GM23338 (cell line): ENCODE measurements around the gene INTS14. TPM values are rescaled to one million over a fixed set of nuclear protein-coding genes. Genes with fewer than 3 reads are reported as not detected.

ENCODE experiments used
- ATAC-seq: fragments of 200-7000 bp; cut with Tn5 transposase; 3 replicates; pipeline ENCODE4 v1.9.1; 2020
- DNase-seq: peaks from one replicate; pipeline ENCODE4 v3.0.0-alpha.2; 2015; ENCODE audit warnings: low spot score
- H2AFZ ChIP-seq: fragments of 200-600 bp; sonication (generic); 2 replicates; pipeline ENCODE4 v1.8.0; 2016; ENCODE audit warnings: antibody characterized with exemption, mild to moderate bottlenecking, moderate library complexity
- H3F3A ChIP-seq: fragments of 200-600 bp; sonication (generic); replicated peaks from 2 replicates; pipeline ENCODE4 v1.8.0; 2017; ENCODE audit warnings: antibody characterized with exemption, mixed run types, low read depth
- H3K27ac ChIP-seq: fragments of 200-600 bp; sonication (generic); 2 replicates; pipeline ENCODE4 v1.6.1; 2016; ENCODE audit warnings: low read depth
- H3K27me3 ChIP-seq: fragments of 200-600 bp; sonication (generic); 2 replicates; pipeline ENCODE4 v1.8.0; 2016; ENCODE audit warnings: mild to moderate bottlenecking, mixed run types, moderate library complexity; ENCODE audit not compliant: insufficient read depth
- H3K36me3 ChIP-seq: fragments of 200-600 bp; sonication (generic); 2 replicates; pipeline ENCODE4 v1.8.0; 2016; ENCODE audit warnings: mild to moderate bottlenecking; ENCODE audit not compliant: insufficient read depth
- H3K4me1 ChIP-seq: fragments of 200-600 bp; sonication (generic); 2 replicates; pipeline ENCODE4 v1.8.0; 2016; ENCODE audit warnings: mild to moderate bottlenecking, moderate library complexity; ENCODE audit not compliant: insufficient read depth
- H3K4me2 ChIP-seq: fragments of 200-600 bp; sonication (generic); 2 replicates; pipeline ENCODE4 v1.7.1; 2017; ENCODE audit warnings: mixed run types
- H3K4me3 ChIP-seq: fragments of 200-600 bp; sonication (generic); 2 replicates; pipeline ENCODE4 v1.6.1; 2016; ENCODE audit warnings: mixed run types
- H3K79me2 ChIP-seq: fragments of 200-600 bp; sonication (generic); replicated peaks from 2 replicates; pipeline ENCODE4 v1.8.0; 2017; ENCODE audit warnings: mild to moderate bottlenecking; ENCODE audit not compliant: insufficient read depth
- H3K9me2 ChIP-seq: fragments of 200-600 bp; sonication (generic); 2 replicates; pipeline ENCODE4 v1.8.0; 2017; ENCODE audit not compliant: insufficient read depth
- H4K20me1 ChIP-seq: fragments of 200-600 bp; sonication (generic); replicated peaks from 2 replicates; pipeline ENCODE4 v1.8.0; 2017; ENCODE audit warnings: mild to moderate bottlenecking; ENCODE audit not compliant: insufficient read depth
- H3K27ac Mint-ChIP-seq: 2 replicates; pipeline ENCODE4 v1.8.0; 2020; ENCODE audit warnings: inconsistent platforms, mild to moderate bottlenecking, moderate library complexity, mixed read lengths
- H3K27me3 Mint-ChIP-seq: 3 replicates; pipeline ENCODE4 v1.8.0; 2022; ENCODE audit warnings: low read depth, mild to moderate bottlenecking, moderate library complexity, mixed read lengths, inconsistent platforms; ENCODE audit not compliant: insufficient read depth, poor library complexity
- H3K36me3 Mint-ChIP-seq: 3 replicates; pipeline ENCODE4 v1.8.0; 2021; ENCODE audit warnings: low read depth, mild to moderate bottlenecking, inconsistent platforms, moderate library complexity, mixed read lengths
- H3K4me1 Mint-ChIP-seq: 3 replicates; pipeline ENCODE4 v1.8.0; 2020; ENCODE audit warnings: mild to moderate bottlenecking, inconsistent platforms, mixed read lengths
- H3K4me3 Mint-ChIP-seq: 3 replicates; pipeline ENCODE4 v1.8.0; 2021; ENCODE audit warnings: moderate library complexity, mild to moderate bottlenecking, inconsistent platforms, mixed read lengths
- H3K9me3 Mint-ChIP-seq: 3 replicates; pipeline ENCODE4 v1.8.0; 2020; ENCODE audit warnings: moderate library complexity, mild to moderate bottlenecking, inconsistent platforms, mixed read lengths
- ETS1 ChIP-seq: IDR thresholded peaks from 2 replicates; pipeline ENCODE4 v1.6.1; 2016; ENCODE audit warnings: antibody characterized with exemption
- JUNB ChIP-seq: IDR thresholded peaks from one replicate; pipeline ENCODE4 v1.6.1; 2016; ENCODE audit warnings: antibody characterized with exemption; ENCODE audit not compliant: unreplicated experiment
- NANOG ChIP-seq: IDR thresholded peaks from 2 replicates; pipeline ENCODE4 v1.6.1; 2016; ENCODE audit warnings: antibody characterized with exemption, borderline replicate concordance
- REST ChIP-seq: IDR thresholded peaks from one replicate; pipeline ENCODE4 v1.6.1; 2018; ENCODE audit warnings: antibody characterized with exemption; ENCODE audit not compliant: unreplicated experiment
- STAT1 ChIP-seq: IDR thresholded peaks from one replicate; pipeline ENCODE4 v1.6.1; 2016; ENCODE audit warnings: antibody characterized with exemption; ENCODE audit not compliant: unreplicated experiment
- ZNF114 ChIP-seq: fragments of 250-450 bp; sonication (Bioruptor Pico); IDR thresholded peaks from 2 replicates; pipeline ENCODE4 v1.5.0; 2020; ENCODE audit warnings: mild to moderate bottlenecking, moderate library complexity
- ZNF331 ChIP-seq: fragments of 250-450 bp; sonication (Bioruptor Pico); IDR thresholded peaks from 2 replicates; pipeline ENCODE4 v1.5.0; 2020; ENCODE audit warnings: low read depth, mild to moderate bottlenecking, moderate library complexity
- ZNF462 ChIP-seq: fragments of 250-450 bp; sonication (Bioruptor Pico); IDR thresholded peaks from 2 replicates; pipeline ENCODE4 v1.5.0; 2020; ENCODE audit warnings: mild to moderate bottlenecking, moderate library complexity
- polyA plus RNA-seq: library from polyadenylated mRNA; unstranded; fragments of >200 nt; fragmentation: Nextera tagmentation; extraction: Ambion mirVana; gene quantifications from 2 replicates; pipeline ENCODE4 v1.2.1, GENCODE V29; 2016
- total RNA-seq: library from RNA; depleted of rRNA; stranded (reverse); fragments of >200 nt; shearing (Covaris generic); gene quantifications from 2 replicates; pipeline ENCODE4 v1.2.3, GENCODE V29; 2014

INTS14 gene
- total and polyA plus RNA-seq, 2 experiments from 2014 or later = 15.2 to 37.7 TPM

- 0 out of 2 replicates have a peak, but pooled peaks have one; percentile 8 for TF ChIP-seq NANOG
Observed at GRCh38 chr15:65610871-65611718, at the start of gene INTS14 (continued).

- Histone ChIP-seq H3K27me3 (no peaks in the 10 kb centered on the region), H3K4me2 (no peak overlapping the region), H4K20me1 (no peaks in the 10 kb centered on the region), H3K9me2 (no peaks in the 10 kb centered on the region), H3K79me2 (no peaks in the 10 kb centered on the region), H3K4me3 (no peak overlapping the region), H2AFZ (no peak overlapping the region), H3K27ac (no peak overlapping the region), H3K36me3 (no peaks in the 10 kb centered on the region), H3K4me1 (no peaks in the 10 kb centered on the region), H3F3A (no peaks in the 10 kb centered on the region; the same call in 1 of the 2 replicates)
- DNase-seq = no peak
- no peaks in the 10 kb centered on the region for H3K36me3 Mint-ChIP-seq
- no peak overlapping the region for H3K4me3 Mint-ChIP-seq
- H3K4me1 Mint-ChIP-seq = no peaks in the 10 kb centered on the region
- TF ChIP-seq REST (no peak), ZNF331 (CRISPR knock-in tag) (no peak), ZNF462 (CRISPR knock-in tag) (no peak), ZNF114 (CRISPR knock-in tag) (no peak), ETS1 (no peak), STAT1 (no peak), JUNB (no peak)
- no peaks in the 10 kb centered on the region for H3K9me3 Mint-ChIP-seq
- H3K27me3 Mint-ChIP-seq = no peaks in the 10 kb centered on the region
- no peak for ATAC-seq
- H3K27ac Mint-ChIP-seq = no peak overlapping the region
Observed at GRCh38 chr15:65659502-65660052, 48.6 kb upstream of the INTS14 start.
